NCI-H774 (cell line): ENCODE data around the gene FTSJ3.
"Not testable (repeated sequence)": the region's sequence is repeated elsewhere in the genome, so short reads cannot be mapped to it uniquely, and the experiment has no call there.

ENCODE experiments used
- DNase-seq: peaks from one replicate; lab custom pipeline; 2025; lab: John Stamatoyannopoulos, UW

FTSJ3 gene

GRCh38 chr17:63827801-63828221, 348 bp upstream of the FTSJ3 start:
- no peak for DNase-seq

- DNase-seq: no peak
These were observed 928 bp downstream of the FTSJ3 start for GRCh38 chr17:63826468-63827001.

GRCh38 chr17:63824362-63824761, 3.1 kb downstream of the FTSJ3 start:
- DNase-seq: no peak

- DNase-seq: no peak
These were observed 3.7 kb downstream of the FTSJ3 start for GRCh38 chr17:63823659-63824331.

GRCh38 chr17:63822537-63822936, 4.9 kb downstream of the FTSJ3 start:
- no peak for DNase-seq

- DNase-seq: no peak
These were observed 5.7 kb downstream of the FTSJ3 start for GRCh38 chr17:63821804-63822203.

- no peak for DNase-seq
These were observed 6.4 kb downstream of the FTSJ3 start for GRCh38 chr17:63820963-63821561.

- DNase-seq: no peak
These were observed 7.6 kb downstream of the FTSJ3 start for GRCh38 chr17:63819585-63820537.

GRCh38 chr17:63819131-63819530, 8.3 kb downstream of the FTSJ3 start:
- no peak for DNase-seq

GRCh38 chr17:63817736-63818385, 9.6 kb downstream of the FTSJ3 start:
- DNase-seq: no peak

GRCh38 chr17:63816669-63817068, 10.8 kb downstream of the FTSJ3 start:
- no peak for DNase-seq

GRCh38 chr17:63816123-63816522, 11.3 kb downstream of the FTSJ3 start:
- no peak for DNase-seq

GRCh38 chr17:63809970-63810369, 17.5 kb downstream of the FTSJ3 start:
- DNase-seq: no peak

GRCh38 chr17:63805591-63805990, 21.9 kb downstream of the FTSJ3 start:
- no peak for DNase-seq

GRCh38 chr17:63804328-63804727, 23.1 kb downstream of the FTSJ3 start:
- DNase-seq: no peak

GRCh38 chr17:63800783-63801182, 26.7 kb downstream of the FTSJ3 start:
- no peak for DNase-seq

- DNase-seq: no peak
These were observed 28.8 kb downstream of the FTSJ3 start for GRCh38 chr17:63798572-63799106.

- not testable (repeated sequence) for DNase-seq
These were observed 31.1 kb downstream of the FTSJ3 start for GRCh38 chr17:63796375-63796774.

- no peak for DNase-seq
These were observed 35.3 kb downstream of the FTSJ3 start for GRCh38 chr17:63792055-63792729.

- no peak for DNase-seq
These were observed 37.4 kb downstream of the FTSJ3 start for GRCh38 chr17:63790057-63790456.
